ENCODE measurements around the gene CROCC. TPM values are rescaled to one million over a fixed set of nuclear protein-coding genes. Genes with fewer than 3 reads are reported as not detected.

CROCC gene
- total RNA-seq, 1 experiment from 2014 or later = 30.2 TPM

- ChIA-PET POLR2A (ENCODE audit: low non-redundant PET) (no interaction called here), CTCF (no interaction called here)
- Histone ChIP-seq H3K27me3 (replicated peaks; ENCODE audit: insufficient read depth, low read depth, low read length, poor library complexity) (no peaks in the 10 kb centered on the region), H3K36me3 (ENCODE audit: insufficient read depth, low read length, poor library complexity, severe bottlenecking) (no peaks in the 10 kb centered on the region), H3K4me3 (ENCODE audit: low read depth, low read length, poor library complexity, severe bottlenecking) (no peak overlapping the region), H3K27ac (ENCODE audit: low read depth, low read length, poor library complexity, severe bottlenecking) (no peak overlapping the region), H3K4me1 (ENCODE audit: insufficient read depth, low read length, poor library complexity, severe bottlenecking) (no peaks in the 10 kb centered on the region), H3K9me3 (ENCODE audit: low read depth, low read length, poor library complexity, severe bottlenecking) (no peaks in the 10 kb centered on the region)
- no peak for DNase-seq (ENCODE audit: low spot score)
- intact Hi-C loops (cut with micrococcal nuclease; ENCODE audit: unreplicated experiment) = no loop called here
- BruUV-seq (replicated peaks) = no TSS peak
- TF ChIP-seq CTCF (conservative IDR thresholded peaks at IDR 0.05; ENCODE audit: low read depth, low read length) (no peak), EZH2 (IDR thresholded peaks at IDR 0.05; ENCODE audit: borderline replicate concordance, low read depth, low read length, poor library complexity, severe bottlenecking) (no peak)
These were observed 70.9 kb downstream of the CROCC start for GRCh38 chr1:16992675-16993074.

- TF ChIP-seq EZH2 (IDR thresholded peaks at IDR 0.05; ENCODE audit: borderline replicate concordance, low read depth, low read length, poor library complexity, severe bottlenecking) = no peak
- TF ChIP-seq CTCF (conservative IDR thresholded peaks at IDR 0.05; ENCODE audit: low read depth, low read length) = no peak
- Histone ChIP-seq H3K27ac (ENCODE audit: low read depth, low read length, poor library complexity, severe bottlenecking) (no peak overlapping the region), H3K27me3 (replicated peaks; ENCODE audit: insufficient read depth, low read depth, low read length, poor library complexity) (no peaks in the 10 kb centered on the region), H3K4me1 (ENCODE audit: insufficient read depth, low read length, poor library complexity, severe bottlenecking) (no peaks in the 10 kb centered on the region), H3K4me3 (ENCODE audit: low read depth, low read length, poor library complexity, severe bottlenecking) (no peak overlapping the region), H3K36me3 (ENCODE audit: insufficient read depth, low read length, poor library complexity, severe bottlenecking) (no peaks in the 10 kb centered on the region), H3K9me3 (ENCODE audit: low read depth, low read length, poor library complexity, severe bottlenecking) (no peaks in the 10 kb centered on the region)
- ChIA-PET CTCF (no interaction called here), POLR2A (ENCODE audit: low non-redundant PET) (no interaction called here)
- no peak for DNase-seq (ENCODE audit: low spot score)
- BruUV-seq (replicated peaks) = no TSS peak
- intact Hi-C loops (cut with micrococcal nuclease; ENCODE audit: unreplicated experiment) = no loop called here
These were observed 71.8 kb downstream of the CROCC start for GRCh38 chr1:16993521-16994038.

- Histone ChIP-seq H3K27me3 (replicated peaks; ENCODE audit: insufficient read depth, low read depth, low read length, poor library complexity) (no peaks in the 10 kb centered on the region), H3K9me3 (ENCODE audit: low read depth, low read length, poor library complexity, severe bottlenecking) (no peaks in the 10 kb centered on the region), H3K27ac (ENCODE audit: low read depth, low read length, poor library complexity, severe bottlenecking) (no peak overlapping the region), H3K4me3 (ENCODE audit: low read depth, low read length, poor library complexity, severe bottlenecking) (no peak overlapping the region), H3K4me1 (ENCODE audit: insufficient read depth, low read length, poor library complexity, severe bottlenecking) (no peaks in the 10 kb centered on the region), H3K36me3 (ENCODE audit: insufficient read depth, low read length, poor library complexity, severe bottlenecking) (peaks cover 2% of the 10 kb centered on the region)
- intact Hi-C loops (cut with micrococcal nuclease; ENCODE audit: unreplicated experiment) = no loop called here
- DNase-seq (ENCODE audit: low spot score) = no peak
- CTCF ChIA-PET = no interaction called here
- no peak for TF ChIP-seq CTCF (conservative IDR thresholded peaks at IDR 0.05; ENCODE audit: low read depth, low read length)
- TF ChIP-seq EZH2 (IDR thresholded peaks at IDR 0.05; ENCODE audit: borderline replicate concordance, low read depth, low read length, poor library complexity, severe bottlenecking) = no peak
- no TSS peak for BruUV-seq (replicated peaks)
- POLR2A ChIA-PET (ENCODE audit: low non-redundant PET) = interaction anchor here (0.6 kb wide), 1 partner anchor 25 kb away, joined by 8 read pairs; no protein-coding TSS in a partner anchor
These were observed 75.1 kb downstream of the CROCC start for GRCh38 chr1:16996845-16997244.
